Kidney (tissue), 14 donors: ENCODE measurements around the gene AK5. TPM values are rescaled to one million over a fixed set of nuclear protein-coding genes. Genes with fewer than 3 reads are reported as not detected.

Experiments
- DNase-seq, 5 donors: peaks; one replicate each; pipeline ENCODE4 v3.0.0-alpha.2; 2013 to 2020
- FAIRE-seq: peaks from 2 replicates; lab custom pipeline; 2012; peaks lifted over from hg19 to GRCh38; lab: Jason Lieb, UNC
- H3K27ac ChIP-seq, 2 donors: one replicate each; pipeline ENCODE4 v1.7.0; 2013; ENCODE audit warnings: low read depth in 2 of 2, low read length in 2 of 2, inconsistent platforms in 1 of 2
- H3K27me3 ChIP-seq: one replicate; pipeline ENCODE4 v1.7.1; 2013; ENCODE audit warnings: low read length, inconsistent platforms; ENCODE audit not compliant: control insufficient read depth, insufficient read depth
- H3K36me3 ChIP-seq, 3 donors: one replicate each; pipeline versions ENCODE4 v1.7.0 to v1.7.1; 2013; ENCODE audit warnings: low read length in 3 of 3, control low read depth in 1 of 3, inconsistent platforms in 1 of 3; ENCODE audit not compliant: insufficient read depth in 3 of 3, control insufficient read depth in 2 of 3
- H3K4me1 ChIP-seq, 3 donors: one replicate each; pipeline versions ENCODE4 v1.7.0 to v1.7.1; 2013; ENCODE audit warnings: low read length in 3 of 3, inconsistent platforms in 1 of 3, low read depth in 1 of 3; ENCODE audit not compliant: control insufficient read depth in 2 of 3, insufficient read depth in 2 of 3
- H3K4me3 ChIP-seq, 3 donors: one replicate each; pipeline versions ENCODE4 v1.7.0 to v1.8.1; 2013; ENCODE audit warnings: low read length in 3 of 3, control low read depth in 1 of 3, inconsistent platforms in 1 of 3
- H3K9ac ChIP-seq, 3 donors: one replicate each; pipeline versions ENCODE4 v1.7.0 to v1.7.1; 2013; ENCODE audit warnings: low read length in 3 of 3, control low read depth in 1 of 3, inconsistent platforms in 1 of 3
- H3K9me3 ChIP-seq, 3 donors: one replicate each; pipeline versions ENCODE4 v1.7.0 to v1.7.1; 2013; ENCODE audit warnings: low read length in 3 of 3, control low read depth in 1 of 3, inconsistent platforms in 1 of 3; ENCODE audit not compliant: control insufficient read depth in 2 of 3, insufficient read depth in 1 of 3
- intact Hi-C: fragments of 100-400 bp; cut with DNase I; formaldehyde crosslinking; loops from one replicate; pipeline ENCODE4 v1.11.1; 2022
- polyA plus RNA-seq: library from polyadenylated mRNA; stranded (reverse); fragments of 350-450 nt; fragmentation: Illumina TruSeq; extraction: RNeasy Lipid Tissue Mini Kit (QIAGEN cat#74804); gene quantifications from one replicate; pipeline ENCODE4 v1.2.3, GENCODE V29; 2014; ENCODE audit warnings: low read depth, low replicate concordance; ENCODE audit not compliant: insufficient read depth
- total RNA-seq: library from RNA; stranded (reverse); fragmentation: NEBNext Ultra II Directional; extraction: Animal tissue kit (Norgen Biotek cat#: 25700); gene quantifications from one replicate; pipeline ENCODE4 v1.2.1, GENCODE V29; 2021
- TF ChIP-seq, protein P1 (sequence below): IDR thresholded peaks from 3 replicates; pipeline ENCODE4 v1.5.1; 2012; ENCODE audit warnings: mild to moderate bottlenecking, moderate library complexity, borderline replicate concordance; ENCODE audit not compliant: insufficient read depth; ENCODE audit errors: extremely low read depth
- donor health status: control.
- donor health status: control.
- donor health status: control.
- donor health status: control.
- donor health status: control.
- donor health status: DM: yes; HTN: yes; CAD: no.
- donor health status: Normal renal cell carcinoma (clear cell type).

Gene AK5
- total and polyA plus RNA-seq, 2 donors from 2014 or later = 1.7 to 2.5 TPM

DNA sequence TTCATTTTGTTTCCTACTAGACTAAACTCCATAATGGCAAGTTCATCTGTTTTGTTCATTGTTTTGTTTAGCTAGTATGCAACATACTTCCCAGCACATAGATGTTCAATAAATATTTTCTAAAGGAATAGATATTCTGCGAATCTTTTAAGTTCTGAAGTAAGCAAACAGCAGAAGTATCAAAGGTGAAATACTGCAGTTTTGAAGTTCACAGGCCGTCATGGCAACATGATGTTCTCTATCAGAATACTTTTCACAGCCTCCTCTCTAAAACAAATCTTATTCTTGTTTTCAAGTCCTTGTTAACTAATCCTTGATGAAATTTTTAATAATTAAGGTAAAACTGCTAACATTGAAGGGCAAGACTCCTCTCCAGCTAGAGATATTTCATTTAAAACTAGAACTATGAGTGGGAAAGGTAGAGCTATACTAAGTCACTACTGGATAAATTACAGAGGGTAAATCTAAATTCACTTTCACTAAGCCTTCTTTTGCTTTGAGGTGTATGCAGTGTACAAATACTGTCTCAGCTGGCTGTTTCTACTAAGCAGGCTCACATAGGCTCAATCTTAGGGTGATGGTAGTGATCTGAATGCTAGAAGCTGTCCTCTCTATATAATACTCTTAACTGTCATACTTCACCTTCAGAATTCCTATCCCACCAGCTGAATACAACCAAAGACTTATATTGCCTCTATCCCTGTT is 303.9 kb downstream of the AK5 start:
- intact Hi-C loops = no loop called here
- TF ChIP-seq, protein P1, sequence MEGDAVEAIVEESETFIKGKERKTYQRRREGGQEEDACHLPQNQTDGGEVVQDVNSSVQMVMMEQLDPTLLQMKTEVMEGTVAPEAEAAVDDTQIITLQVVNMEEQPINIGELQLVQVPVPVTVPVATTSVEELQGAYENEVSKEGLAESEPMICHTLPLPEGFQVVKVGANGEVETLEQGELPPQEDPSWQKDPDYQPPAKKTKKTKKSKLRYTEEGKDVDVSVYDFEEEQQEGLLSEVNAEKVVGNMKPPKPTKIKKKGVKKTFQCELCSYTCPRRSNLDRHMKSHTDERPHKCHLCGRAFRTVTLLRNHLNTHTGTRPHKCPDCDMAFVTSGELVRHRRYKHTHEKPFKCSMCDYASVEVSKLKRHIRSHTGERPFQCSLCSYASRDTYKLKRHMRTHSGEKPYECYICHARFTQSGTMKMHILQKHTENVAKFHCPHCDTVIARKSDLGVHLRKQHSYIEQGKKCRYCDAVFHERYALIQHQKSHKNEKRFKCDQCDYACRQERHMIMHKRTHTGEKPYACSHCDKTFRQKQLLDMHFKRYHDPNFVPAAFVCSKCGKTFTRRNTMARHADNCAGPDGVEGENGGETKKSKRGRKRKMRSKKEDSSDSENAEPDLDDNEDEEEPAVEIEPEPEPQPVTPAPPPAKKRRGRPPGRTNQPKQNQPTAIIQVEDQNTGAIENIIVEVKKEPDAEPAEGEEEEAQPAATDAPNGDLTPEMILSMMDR = no peak
- no peaks in the 10 kb centered on the region for H3K27me3 ChIP-seq
- H3K4me3 ChIP-seq = no peak overlapping the region
- no peaks in the 10 kb centered on the region for H3K4me1 ChIP-seq
- DNase-seq = no peak
- no peak overlapping the region for H3K9ac ChIP-seq
- H3K9me3 ChIP-seq = no peaks in the 10 kb centered on the region
- no peak overlapping the region for H3K27ac ChIP-seq
- FAIRE-seq = no peak
- H3K36me3 ChIP-seq = peaks cover 0 to 7% (median 0%) of the 10 kb centered on the region in 3 donors

DNA sequence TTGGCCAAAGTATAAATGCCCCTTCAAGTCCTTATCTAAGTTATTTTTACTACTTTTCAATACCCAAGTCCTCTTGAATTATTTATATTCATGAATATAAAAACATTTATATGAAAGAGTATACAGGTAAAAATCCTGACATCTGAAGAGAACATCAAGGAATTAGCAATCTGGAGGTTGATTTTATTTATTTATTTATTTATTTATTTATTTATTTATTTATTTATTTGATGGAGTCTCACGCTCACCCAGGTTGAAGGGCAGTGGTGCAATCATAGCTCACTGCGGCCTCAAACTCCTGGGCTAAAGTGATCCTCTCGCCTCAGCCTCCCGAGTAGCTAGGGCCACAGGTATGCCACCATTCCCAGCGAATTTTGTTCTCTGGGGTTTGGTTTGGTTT is 307.4 kb downstream of the AK5 start:
- Histone ChIP-seq H3K4me3 (no peak overlapping the region), H3K36me3 (no peaks in the 10 kb centered on the region), H3K4me1 (no peaks in the 10 kb centered on the region), H3K27me3 (no peaks in the 10 kb centered on the region), H3K27ac (no peak overlapping the region), H3K9me3 (no peaks in the 10 kb centered on the region), H3K9ac (no peak overlapping the region)
- intact Hi-C loops = no loop called here
- FAIRE-seq (no peak), DNase-seq (no peak)
- TF ChIP-seq, protein P1 = no peak

DNA sequence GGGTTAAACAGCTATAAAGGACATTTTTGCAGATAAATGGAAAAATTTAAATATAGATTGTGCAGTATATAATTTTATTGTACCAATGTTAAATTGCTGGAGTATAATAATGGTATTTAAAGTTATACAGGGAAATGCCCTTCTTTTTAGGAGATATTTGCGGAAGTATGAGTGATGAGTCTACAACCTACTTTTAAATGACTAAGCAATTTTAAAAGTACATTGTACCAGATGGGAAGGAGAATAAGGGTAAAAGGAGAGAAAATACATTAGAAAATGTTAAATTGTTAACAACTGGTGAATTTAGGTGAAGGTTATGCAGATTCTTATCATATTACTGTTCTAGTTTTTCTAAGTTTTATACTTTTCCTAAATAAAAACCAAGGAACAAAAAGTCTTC is 308.8 kb downstream of the AK5 start:
- Histone ChIP-seq H3K9ac (no peak overlapping the region), H3K27me3 (no peaks in the 10 kb centered on the region), H3K9me3 (no peaks in the 10 kb centered on the region), H3K4me1 (no peaks in the 10 kb centered on the region), H3K27ac (no peak overlapping the region), H3K4me3 (no peak overlapping the region), H3K36me3 (no peaks in the 10 kb centered on the region)
- intact Hi-C loops = no loop called here
- TF ChIP-seq, protein P1 = no peak
- FAIRE-seq = no peak
- no peak for DNase-seq
